Endodermal cell (in vitro differentiated cells): Measurements from ENCODE around the gene NAA16. TPM values are rescaled to one million over a fixed set of nuclear protein-coding genes. Genes with fewer than 3 reads are reported as not detected.
"Not testable (repeated sequence)": the region's sequence is repeated elsewhere in the genome, so short reads cannot be mapped to it uniquely, and the experiment has no call there.

ENCODE experiments used
- DNase-seq: peaks from one replicate; pipeline ENCODE4 v3.0.0-alpha.2; 2017
- H3K27ac ChIP-seq: 2 replicates; pipeline ENCODE4 v1.5.1; 2013; ENCODE audit warnings: mild to moderate bottlenecking, low read depth, low read length, moderate library complexity
- H3K27me3 ChIP-seq: 2 replicates; pipeline ENCODE4 v1.6.1; 2013; ENCODE audit warnings: mild to moderate bottlenecking, low read length, moderate library complexity; ENCODE audit not compliant: insufficient read depth, control insufficient read depth, poor library complexity, severe bottlenecking
- H3K36me3 ChIP-seq: 2 replicates; pipeline ENCODE4 v1.7.0; 2013; ENCODE audit warnings: mild to moderate bottlenecking, low read length, moderate library complexity; ENCODE audit not compliant: control insufficient read depth, insufficient read depth
- H3K4me1 ChIP-seq: one replicate; pipeline ENCODE4 v1.7.0; 2013; ENCODE audit warnings: low read length; ENCODE audit not compliant: control insufficient read depth, insufficient read depth
- H3K4me3 ChIP-seq: 2 replicates; pipeline ENCODE4 v1.5.1; 2013; ENCODE audit warnings: mild to moderate bottlenecking, low read length, moderate library complexity
- H3K9ac ChIP-seq: 2 replicates; pipeline ENCODE4 v1.6.1; 2013; ENCODE audit warnings: mild to moderate bottlenecking, low read length, moderate library complexity; ENCODE audit not compliant: poor library complexity, severe bottlenecking; ENCODE audit errors: extremely low read depth
- H3K9me3 ChIP-seq: 2 replicates; pipeline ENCODE4 v1.6.1; 2013; ENCODE audit warnings: mild to moderate bottlenecking, low read length, moderate library complexity; ENCODE audit not compliant: control insufficient read depth
- H3K27ac Mint-ChIP-seq: 2 replicates; pipeline ENCODE4 v1.8.0; 2020; ENCODE audit warnings: mixed read lengths
- H3K27me3 Mint-ChIP-seq: 2 replicates; pipeline ENCODE4 v1.8.0; 2021; ENCODE audit warnings: mild to moderate bottlenecking, mixed read lengths; ENCODE audit not compliant: insufficient read depth
- H3K36me3 Mint-ChIP-seq: 2 replicates; pipeline ENCODE4 v1.8.0; 2020; ENCODE audit warnings: low read depth, mixed read lengths
- H3K4me1 Mint-ChIP-seq: 2 replicates; pipeline ENCODE4 v1.8.0; 2020; ENCODE audit warnings: mixed read lengths
- H3K4me3 Mint-ChIP-seq: 2 replicates; pipeline ENCODE4 v1.8.0; 2020; ENCODE audit warnings: mild to moderate bottlenecking, moderate library complexity, mixed read lengths
- H3K9me3 Mint-ChIP-seq: 2 replicates; pipeline ENCODE4 v1.8.0; 2020; ENCODE audit warnings: mild to moderate bottlenecking, mixed read lengths
- CTCF ChIP-seq: fragments of 200-600 bp; sonication (generic); conservative IDR thresholded peaks from 2 replicates; pipeline ENCODE4 v1.5.0; 2021; ENCODE audit warnings: antibody characterized with exemption, mild to moderate bottlenecking
- WGBS, 2 experiments: methylation state at CpG; one replicate each; pipeline versions ENCODE4 v1.1.5 to v1.1.7; 2013; ENCODE audit warnings: missing lambda C conversion rate in 2 of 2, mixed read lengths in 1 of 2; ENCODE audit not compliant: insufficient coverage in 1 of 2, insufficient read length in 1 of 2; 5-methylcytosine and 5-hydroxymethylcytosine counted together
- total RNA-seq, 2 donors: library from RNA; stranded (reverse); fragmentation: NEBNext Ultra II Directional in 1 of 2; extraction: Animal tissue kit (Norgen Biotek cat#: 25700) in 1 of 2; gene quantifications; 2 replicates in 1 of 2; 3 replicates in 1 of 2; pipeline ENCODE4 v1.2.1, GENCODE V29; 2021

Gene NAA16
- total RNA-seq, 2 donors from 2014 or later = 29.3 to 30.9 TPM

GRCh38 chr13:41274881-41275280 is 36.2 kb upstream of the NAA16 start:
- peaks cover 30% of the 10 kb centered on the region for H3K9me3 ChIP-seq
- H3K27ac ChIP-seq = no peak overlapping the region
- Mint-ChIP-seq H3K9me3 (peaks cover 38% of the 10 kb centered on the region), H3K27ac (no peak overlapping the region), H3K36me3 (peaks cover 2% of the 10 kb centered on the region), H3K27me3 (no peaks in the 10 kb centered on the region), H3K4me1 (no peaks in the 10 kb centered on the region), H3K4me3 (no peak overlapping the region)
- no peak overlapping the region for H3K9ac ChIP-seq
- DNase-seq = no peak
- no peaks in the 10 kb centered on the region for H3K36me3 ChIP-seq
- TF ChIP-seq CTCF = no peak
- no peak overlapping the region for H3K4me3 ChIP-seq
- H3K27me3 ChIP-seq = no peaks in the 10 kb centered on the region
- 96% methylated on average over 6 to 11 of the region's 11 CpGs for WGBS, 2 experiments
- H3K4me1 ChIP-seq = no peaks in the 10 kb centered on the region

- H3K36me3 Mint-ChIP-seq = no peaks in the 10 kb centered on the region
- no peaks in the 10 kb centered on the region for H3K27me3 Mint-ChIP-seq
- no peak overlapping the region for H3K4me3 ChIP-seq
- H3K4me1 ChIP-seq = no peaks in the 10 kb centered on the region
- no peak overlapping the region for H3K27ac ChIP-seq
- TF ChIP-seq CTCF = no peak
- no peak for DNase-seq
- peaks cover 23% of the 10 kb centered on the region for H3K9me3 Mint-ChIP-seq
- H3K4me3 Mint-ChIP-seq = no peak overlapping the region
- no peak overlapping the region for H3K9ac ChIP-seq
- H3K27ac Mint-ChIP-seq = no peak overlapping the region
- no peaks in the 10 kb centered on the region for H3K4me1 Mint-ChIP-seq
- peaks cover 16% of the 10 kb centered on the region for H3K9me3 ChIP-seq
- no peaks in the 10 kb centered on the region for H3K27me3 ChIP-seq
- no peaks in the 10 kb centered on the region for H3K36me3 ChIP-seq
Measured at GRCh38 chr13:41276824-41277223, 34.2 kb upstream of the NAA16 start.

- not testable (repeated sequence) for H3K27ac ChIP-seq, H3K36me3 Mint-ChIP-seq, H3K27me3 ChIP-seq, H3K9me3 ChIP-seq, H3K9ac ChIP-seq, H3K27me3 Mint-ChIP-seq, H3K36me3 ChIP-seq, H3K4me1 Mint-ChIP-seq, H3K27ac Mint-ChIP-seq, DNase-seq, H3K4me3 ChIP-seq, H3K4me3 Mint-ChIP-seq, H3K9me3 Mint-ChIP-seq, H3K4me1 ChIP-seq
- WGBS, 2 experiments = 48 to 54% methylated on average over 2 of the region's 2 CpGs
Measured at GRCh38 chr13:41279156-41279555, 31.9 kb upstream of the NAA16 start.

- Mint-ChIP-seq H3K9me3 (no peaks in the 10 kb centered on the region), H3K36me3 (no peaks in the 10 kb centered on the region), H3K4me3 (no peak overlapping the region), H3K4me1 (peaks cover 2% of the 10 kb centered on the region), H3K27ac (no peak overlapping the region), H3K27me3 (no peaks in the 10 kb centered on the region)
- DNase-seq = no peak
- Histone ChIP-seq H3K36me3 (no peaks in the 10 kb centered on the region), H3K9me3 (no peaks in the 10 kb centered on the region), H3K27ac (no peak overlapping the region), H3K9ac (no peak overlapping the region), H3K4me1 (no peaks in the 10 kb centered on the region), H3K27me3 (no peaks in the 10 kb centered on the region), H3K4me3 (no peak overlapping the region)
- 92 to 98% methylated on average over 4 to 5 of the region's 5 CpGs for WGBS, 2 experiments
- no peak for TF ChIP-seq CTCF
Measured at GRCh38 chr13:41282129-41282571, 28.9 kb upstream of the NAA16 start.
